Astrocyte (in vitro differentiated cells and primary cell): Measurements from ENCODE around the gene PCTP. TPM values are rescaled to one million over a fixed set of nuclear protein-coding genes. Genes with fewer than 3 reads are reported as not detected.

Source experiments
- DNase-seq: peaks from one replicate; pipeline ENCODE4 v3.0.0-alpha.2; 2010; ENCODE audit warnings: low read depth
- FAIRE-seq: peaks from 2 replicates; lab custom pipeline; 2011; peaks lifted over from hg19 to GRCh38; lab: Jason Lieb, UNC
- H2AFZ ChIP-seq: 2 replicates; pipeline ENCODE4 v1.6.0; 2012; ENCODE audit warnings: low read depth, low read length, inconsistent platforms
- H3K27ac ChIP-seq: 2 replicates; pipeline ENCODE4 v1.5.1; 2011; ENCODE audit warnings: low read depth, low read length, inconsistent platforms
- H3K27me3 ChIP-seq: 2 replicates; pipeline ENCODE4 v1.6.0; 2011; ENCODE audit warnings: low read length, inconsistent platforms; ENCODE audit not compliant: insufficient read depth
- H3K36me3 ChIP-seq: 2 replicates; pipeline ENCODE4 v1.5.1; 2011; ENCODE audit warnings: low read length, inconsistent platforms; ENCODE audit not compliant: insufficient read depth
- H3K4me1 ChIP-seq: 2 replicates; pipeline ENCODE4 v1.5.1; 2011; ENCODE audit warnings: low read length, inconsistent platforms; ENCODE audit not compliant: insufficient read depth
- H3K4me2 ChIP-seq: 2 replicates; pipeline ENCODE4 v1.6.0; 2012; ENCODE audit warnings: low read length, inconsistent platforms
- H3K4me3 ChIP-seq: 2 replicates; pipeline ENCODE4 v1.5.1; 2011; ENCODE audit warnings: low read depth, mild to moderate bottlenecking, low read length, inconsistent platforms; ENCODE audit not compliant: insufficient read depth
- H3K79me2 ChIP-seq: 2 replicates; pipeline ENCODE4 v1.6.0; 2012; ENCODE audit warnings: mild to moderate bottlenecking, low read length, inconsistent platforms; ENCODE audit not compliant: insufficient read depth
- H3K9ac ChIP-seq: 2 replicates; pipeline ENCODE4 v1.6.0; 2012; ENCODE audit warnings: mild to moderate bottlenecking, low read length, inconsistent platforms
- H3K9me3 ChIP-seq: 2 replicates; pipeline ENCODE4 v1.5.1; 2012; ENCODE audit warnings: low read depth, mild to moderate bottlenecking, low read length, inconsistent platforms; ENCODE audit not compliant: insufficient read depth
- H4K20me1 ChIP-seq: 2 replicates; pipeline ENCODE4 v1.6.0; 2012; ENCODE audit warnings: low read length, inconsistent platforms; ENCODE audit not compliant: insufficient read depth
- H3K27ac Mint-ChIP-seq: one replicate; pipeline ENCODE4 v1.8.0; 2021; ENCODE audit warnings: mild to moderate bottlenecking, mixed read lengths; ENCODE audit not compliant: unreplicated experiment
- H3K27me3 Mint-ChIP-seq: one replicate; pipeline ENCODE4 v1.8.0; 2021; ENCODE audit warnings: low read depth, mixed read lengths; ENCODE audit not compliant: unreplicated experiment
- H3K36me3 Mint-ChIP-seq: one replicate; pipeline ENCODE4 v1.8.0; 2021; ENCODE audit warnings: low read depth, mixed read lengths; ENCODE audit not compliant: unreplicated experiment
- H3K4me1 Mint-ChIP-seq: one replicate; pipeline ENCODE4 v1.8.0; 2021; ENCODE audit warnings: low read depth, mixed read lengths; ENCODE audit not compliant: unreplicated experiment
- H3K4me3 Mint-ChIP-seq: one replicate; pipeline ENCODE4 v1.8.0; 2021; ENCODE audit warnings: mild to moderate bottlenecking, moderate library complexity, mixed read lengths; ENCODE audit not compliant: unreplicated experiment
- H3K9me3 Mint-ChIP-seq: one replicate; pipeline ENCODE4 v1.8.0; 2021; ENCODE audit warnings: mild to moderate bottlenecking, mixed read lengths; ENCODE audit not compliant: unreplicated experiment
- CTCF ChIP-seq: IDR thresholded peaks from 2 replicates; pipeline ENCODE4 v1.5.1; 2011; ENCODE audit warnings: low read depth, mild to moderate bottlenecking, inconsistent platforms, low read length, moderate library complexity; ENCODE audit not compliant: insufficient read depth
- EZH2 ChIP-seq: IDR thresholded peaks from 2 replicates; pipeline ENCODE4 v1.6.1; 2012; ENCODE audit warnings: mild to moderate bottlenecking, low read length, inconsistent platforms; ENCODE audit not compliant: insufficient read depth
- total RNA-seq: library from RNA; stranded (reverse); gene quantifications from 2 replicates; pipeline ENCODE4 v1.2.1, GENCODE V29; 2021

PCTP gene
- total RNA-seq, 1 donor from 2014 or later = 16.4 TPM

- Mint-ChIP-seq H3K9me3 (no peaks in the 10 kb centered on the region), H3K4me1 (peaks cover 2% of the 10 kb centered on the region), H3K27ac (no peak overlapping the region), H3K27me3 (no peaks in the 10 kb centered on the region), H3K36me3 (no peaks in the 10 kb centered on the region), H3K4me3 (no peak overlapping the region)
- Histone ChIP-seq H3K27ac (no peak overlapping the region), H2AFZ (no peak overlapping the region), H3K27me3 (no peaks in the 10 kb centered on the region), H3K9me3 (no peaks in the 10 kb centered on the region), H4K20me1 (no peaks in the 10 kb centered on the region), H3K4me1 (no peaks in the 10 kb centered on the region), H3K36me3 (no peaks in the 10 kb centered on the region), H3K4me2 (no peak overlapping the region), H3K4me3 (no peak overlapping the region), H3K9ac (no peak overlapping the region), H3K79me2 (no peaks in the 10 kb centered on the region)
- DNase-seq = no peak
- TF ChIP-seq CTCF = no peak
- no peak for TF ChIP-seq EZH2
- no peak for FAIRE-seq
Measured at GRCh38 chr17:55742272-55743102, 8.4 kb upstream of the PCTP start.

GRCh38 chr17:55743103-55743679 lies 7.7 kb upstream of the PCTP start:
- H3K4me2 ChIP-seq = no peak overlapping the region
- H2AFZ ChIP-seq = no peak overlapping the region
- H3K79me2 ChIP-seq = no peaks in the 10 kb centered on the region
- H3K36me3 ChIP-seq = no peaks in the 10 kb centered on the region
- H3K9me3 Mint-ChIP-seq = no peaks in the 10 kb centered on the region
- H3K4me1 ChIP-seq = no peaks in the 10 kb centered on the region
- H3K4me1 Mint-ChIP-seq = peaks cover 2% of the 10 kb centered on the region
- H3K27me3 Mint-ChIP-seq = no peaks in the 10 kb centered on the region
- no peaks in the 10 kb centered on the region for H3K27me3 ChIP-seq
- no peak for TF ChIP-seq CTCF
- no peak for TF ChIP-seq EZH2
- no peaks in the 10 kb centered on the region for H3K36me3 Mint-ChIP-seq
- H3K4me3 ChIP-seq = no peak overlapping the region
- no peaks in the 10 kb centered on the region for H3K9me3 ChIP-seq
- DNase-seq = peak; percentile 45
- H3K27ac ChIP-seq = no peak overlapping the region
- FAIRE-seq = no peak
- no peak overlapping the region for H3K4me3 Mint-ChIP-seq
- H3K27ac Mint-ChIP-seq = no peak overlapping the region
- H4K20me1 ChIP-seq = no peaks in the 10 kb centered on the region
- H3K9ac ChIP-seq = no peak overlapping the region

- Histone ChIP-seq H3K36me3 (no peaks in the 10 kb centered on the region), H3K4me1 (no peaks in the 10 kb centered on the region), H3K4me3 (no peak overlapping the region), H2AFZ (no peak overlapping the region), H3K9me3 (no peaks in the 10 kb centered on the region), H3K27ac (no peak overlapping the region), H3K9ac (no peak overlapping the region), H3K4me2 (no peak overlapping the region), H3K79me2 (no peaks in the 10 kb centered on the region), H3K27me3 (no peaks in the 10 kb centered on the region), H4K20me1 (no peaks in the 10 kb centered on the region)
- Mint-ChIP-seq H3K27me3 (no peaks in the 10 kb centered on the region), H3K9me3 (no peaks in the 10 kb centered on the region), H3K4me3 (no peak overlapping the region), H3K27ac (no peak overlapping the region), H3K36me3 (no peaks in the 10 kb centered on the region), H3K4me1 (peaks cover 2% of the 10 kb centered on the region)
- FAIRE-seq = no peak
- TF ChIP-seq CTCF = no peak
- DNase-seq = no peak
Measured at GRCh38 chr17:55745258-55745657, 5.6 kb upstream of the PCTP start.
